ENCODE measurements around the gene SKIL.
"Not testable (repeated sequence)": the region's sequence is repeated elsewhere in the genome, so short reads cannot be mapped to it uniquely, and the experiment has no call there.

SKIL gene

GRCh38 chr3:170357176-170358041 is at the start of gene SKIL:
TSS of gene SKIL (plus strand) at chr3:170357715. CDS start at chr3:170360332, 2,617 bp downstream.
- peak; percentile 96 for DNase-seq

GRCh38 chr3:170309046-170309445 is 48.5 kb upstream of the SKIL start:
- no peak for DNase-seq

GRCh38 chr3:170317954-170318353 is 39.6 kb upstream of the SKIL start:
- DNase-seq: no peak

GRCh38 chr3:170320461-170321121 is 36.9 kb upstream of the SKIL start:
- no peak for DNase-seq

GRCh38 chr3:170321321-170322034 is 36.0 kb upstream of the SKIL start:
- DNase-seq: no peak

- DNase-seq: no peak
Observed at GRCh38 chr3:170322566-170323269, 34.8 kb upstream of the SKIL start.

GRCh38 chr3:170323331-170323730 is 34.2 kb upstream of the SKIL start:
- no peak for DNase-seq

- DNase-seq: no peak
Observed at GRCh38 chr3:170324962-170325361, 32.6 kb upstream of the SKIL start.

GRCh38 chr3:170327040-170327808 is 30.3 kb upstream of the SKIL start:
- no peak for DNase-seq

GRCh38 chr3:170327868-170328548 is 29.5 kb upstream of the SKIL start:
- not testable (repeated sequence) for DNase-seq

GRCh38 chr3:170330366-170330765 is 27.1 kb upstream of the SKIL start:
- DNase-seq: peak in 1 of 2 donors; percentile 7

GRCh38 chr3:170331143-170331542 is 26.4 kb upstream of the SKIL start:
- no peak for DNase-seq

- DNase-seq: no peak
Observed at GRCh38 chr3:170337420-170337819, 20.1 kb upstream of the SKIL start.

- no peak for DNase-seq
Observed at GRCh38 chr3:170338690-170339340, 18.7 kb upstream of the SKIL start.

- DNase-seq: not testable (repeated sequence)
Observed at GRCh38 chr3:170342273-170342672, 15.2 kb upstream of the SKIL start.

GRCh38 chr3:170343859-170344258 is 13.7 kb upstream of the SKIL start:
- DNase-seq: not testable (repeated sequence)

- DNase-seq: no peak
Observed at GRCh38 chr3:170344971-170345370, 12.5 kb upstream of the SKIL start.

- DNase-seq: no peak
Observed at GRCh38 chr3:170346481-170347392, 10.8 kb upstream of the SKIL start.

GRCh38 chr3:170350515-170351413 is 6.8 kb upstream of the SKIL start:
- DNase-seq: no peak
